Stimulated activated naive CD4-positive, alpha-beta T cell (primary cell): ENCODE results near the gene WSB1.
"Not testable (repeated sequence)": the region's sequence is repeated elsewhere in the genome, so short reads cannot be mapped to it uniquely, and the experiment has no call there.

Experiments
- DNase-seq, 6 experiments: peaks; one replicate each; lab custom pipeline; 2025; lab: John Stamatoyannopoulos, UW

The WSB1 gene

DNA sequence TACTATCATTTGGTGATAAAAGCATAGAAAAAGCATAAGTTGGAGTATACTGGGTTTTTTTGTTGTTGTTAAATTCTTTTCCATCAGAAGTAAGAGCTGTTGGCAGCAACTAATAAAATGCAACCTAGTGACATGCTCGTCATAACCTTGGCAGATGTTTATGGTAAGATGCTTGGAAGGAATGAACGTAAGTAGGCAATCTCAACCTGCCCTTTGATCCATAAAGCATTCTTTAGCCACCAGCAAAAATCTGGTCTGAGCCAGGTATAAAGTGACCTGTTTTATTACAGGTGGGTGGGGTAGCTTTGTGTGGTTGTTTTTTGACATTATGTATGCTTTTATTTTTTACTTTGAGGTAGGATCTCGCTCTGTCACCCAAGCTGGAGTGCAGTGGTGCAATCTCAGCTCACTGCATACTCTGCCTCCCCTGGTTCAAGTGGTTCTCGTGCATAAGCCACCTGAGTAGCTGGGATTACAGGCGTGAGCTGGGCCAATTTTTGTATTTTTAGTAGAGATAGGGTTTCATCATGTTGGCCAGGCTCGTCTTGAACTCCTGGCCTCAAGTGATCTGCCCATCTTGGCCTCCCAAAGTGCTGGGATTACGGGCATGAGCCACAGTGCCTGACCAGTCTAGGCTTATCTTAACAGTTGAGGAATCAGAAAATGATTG is 22.0 kb downstream of the WSB1 start:
- DNase-seq: no peak

GRCh38 chr17:27318228-27318627 is 24.3 kb downstream of the WSB1 start:
- no peak for DNase-seq

- no peak for DNase-seq
These were observed 24.7 kb downstream of the WSB1 start for GRCh38 chr17:27318633-27319032.

DNA sequence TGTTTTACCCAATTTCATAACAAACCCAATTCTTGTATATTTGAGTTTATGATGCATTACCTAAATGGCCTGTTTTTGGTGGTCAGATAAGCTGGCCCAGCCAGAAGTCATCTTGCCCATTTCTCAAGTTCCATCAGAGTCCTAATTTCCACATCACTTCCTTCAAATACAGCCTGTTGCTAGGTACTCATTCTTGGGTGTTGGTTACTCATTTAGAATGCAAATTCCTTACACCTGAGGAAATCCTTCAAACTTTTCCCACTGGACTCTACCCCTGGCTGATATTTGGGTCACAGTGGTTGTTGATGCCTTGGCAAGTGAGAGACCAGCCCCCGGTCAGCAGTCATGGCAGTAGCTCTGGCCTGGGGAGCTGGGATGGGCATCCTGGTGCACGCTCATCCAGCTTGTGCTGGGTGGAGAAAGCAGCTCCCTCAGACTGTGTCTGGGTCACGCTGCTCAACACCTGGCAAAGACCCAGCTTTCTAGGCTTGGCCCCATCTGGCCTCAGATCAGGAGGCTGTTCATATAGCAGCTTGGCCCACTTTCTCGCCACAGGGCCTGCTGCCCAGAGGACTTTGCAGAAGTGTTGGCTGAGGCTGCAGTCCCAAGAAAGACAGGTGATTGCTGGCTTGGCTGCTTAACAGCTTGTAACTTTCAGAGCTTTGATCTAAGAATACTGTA is 25.8 kb downstream of the WSB1 start:
- DNase-seq: no peak

GRCh38 chr17:27320222-27320560 is 26.3 kb downstream of the WSB1 start:
- DNase-seq: no peak

GRCh38 chr17:27321372-27321771 is 27.5 kb downstream of the WSB1 start:
- no peak for DNase-seq

- DNase-seq: no peak
These were observed 28.1 kb downstream of the WSB1 start for GRCh38 chr17:27322026-27322425.

DNA sequence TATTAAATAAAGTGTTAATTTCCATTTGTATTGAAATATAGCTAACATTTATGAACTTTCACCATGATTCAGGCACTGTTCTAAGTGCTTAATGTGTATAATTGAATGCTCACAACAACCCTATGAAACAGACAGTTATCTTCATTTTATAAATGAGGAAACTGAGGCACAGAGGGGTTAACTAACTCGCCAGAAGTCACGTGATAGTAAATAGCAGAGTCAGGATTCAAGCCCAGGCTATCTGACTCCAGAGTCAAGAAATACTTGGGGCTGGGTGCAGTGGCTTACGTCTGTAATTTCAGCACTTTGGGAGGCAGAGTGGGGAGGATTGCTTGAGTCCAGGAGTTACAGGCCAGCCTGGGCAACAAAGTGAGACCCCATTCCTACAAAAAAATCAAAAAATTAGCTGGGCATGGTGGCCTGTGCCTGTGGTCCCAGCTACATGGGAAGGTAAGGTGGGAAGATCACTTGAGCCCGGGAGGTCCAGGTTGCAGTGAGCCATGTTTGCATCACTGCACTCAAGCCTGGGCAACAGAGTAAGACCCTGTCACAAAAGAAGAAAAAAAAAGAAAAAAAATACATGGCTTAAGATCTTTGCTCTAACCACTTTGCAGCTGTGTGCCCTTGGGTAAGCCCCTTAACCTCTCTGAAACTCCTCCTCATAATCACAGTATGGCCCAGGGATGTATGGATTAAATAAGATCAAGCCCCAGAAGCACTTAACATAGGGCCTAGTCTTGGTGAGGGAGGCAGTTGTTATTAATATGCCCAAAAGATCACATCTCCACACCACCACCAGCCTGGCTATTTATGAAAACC is 29.0 kb downstream of the WSB1 start:
- no peak for DNase-seq

- DNase-seq: no peak
These were observed 29.8 kb downstream of the WSB1 start for GRCh38 chr17:27323538-27324215.

- no peak for DNase-seq
These were observed 30.9 kb downstream of the WSB1 start for GRCh38 chr17:27324771-27325339.

DNA sequence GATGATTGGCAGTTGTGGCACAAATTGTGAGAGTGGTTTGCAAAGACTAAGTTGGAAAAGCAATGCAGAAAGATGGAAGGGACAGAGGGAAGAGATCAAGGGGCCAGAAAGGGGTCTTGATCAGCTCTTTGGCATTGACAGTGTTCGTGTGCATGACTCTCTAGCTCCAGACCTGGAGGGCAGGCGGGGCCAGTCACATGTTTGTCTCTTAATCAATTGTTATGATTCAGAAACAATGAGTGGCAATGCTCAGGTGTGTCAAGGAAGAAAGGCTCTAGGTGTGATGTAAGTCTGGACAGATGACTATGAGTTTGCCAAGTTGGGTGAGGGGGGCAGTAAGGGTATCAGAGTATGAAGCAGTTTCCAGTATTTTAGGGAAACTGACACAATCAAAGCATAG is 32.1 kb downstream of the WSB1 start:
- DNase-seq: no peak

- no peak for DNase-seq
These were observed 32.7 kb downstream of the WSB1 start for GRCh38 chr17:27326585-27326984.

DNA sequence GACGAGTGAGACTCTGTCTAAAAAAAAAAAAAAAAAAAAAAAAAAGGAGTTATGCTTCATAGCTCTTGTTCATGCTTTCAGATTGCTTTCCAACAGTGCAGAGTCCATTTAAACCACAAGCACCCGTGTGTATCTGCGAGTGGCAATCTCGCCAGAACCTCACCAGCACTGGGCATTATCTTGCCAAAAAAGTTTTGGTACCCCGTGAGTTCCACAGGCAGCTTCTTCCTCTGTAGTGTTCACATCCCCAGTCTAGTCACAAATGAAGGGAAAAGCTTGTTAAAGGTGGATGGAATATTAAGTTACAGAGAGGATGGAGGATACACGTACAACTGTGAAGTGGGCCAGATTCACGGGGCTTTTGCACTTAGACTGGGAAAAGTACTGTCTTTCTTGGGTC is 33.5 kb downstream of the WSB1 start:
- DNase-seq: no peak

DNA sequence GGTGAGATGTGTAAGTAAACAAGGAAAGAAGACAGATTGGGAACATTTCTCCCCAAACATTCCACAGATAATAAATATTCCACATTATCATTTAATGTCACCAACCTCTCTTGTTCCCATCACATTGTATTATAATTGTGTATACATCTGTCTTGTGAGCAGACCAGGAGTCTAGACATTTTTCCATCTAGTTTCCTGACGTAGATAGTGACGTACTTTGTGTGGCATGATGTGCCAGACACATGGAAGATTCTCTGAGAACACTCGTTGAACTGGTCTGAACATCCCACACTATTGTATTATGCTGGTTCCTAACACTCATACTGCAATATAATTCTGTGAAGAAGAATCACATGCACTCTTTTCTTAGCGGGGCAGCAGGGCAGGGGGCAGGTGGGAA is 34.0 kb downstream of the WSB1 start:
- DNase-seq: no peak

DNA sequence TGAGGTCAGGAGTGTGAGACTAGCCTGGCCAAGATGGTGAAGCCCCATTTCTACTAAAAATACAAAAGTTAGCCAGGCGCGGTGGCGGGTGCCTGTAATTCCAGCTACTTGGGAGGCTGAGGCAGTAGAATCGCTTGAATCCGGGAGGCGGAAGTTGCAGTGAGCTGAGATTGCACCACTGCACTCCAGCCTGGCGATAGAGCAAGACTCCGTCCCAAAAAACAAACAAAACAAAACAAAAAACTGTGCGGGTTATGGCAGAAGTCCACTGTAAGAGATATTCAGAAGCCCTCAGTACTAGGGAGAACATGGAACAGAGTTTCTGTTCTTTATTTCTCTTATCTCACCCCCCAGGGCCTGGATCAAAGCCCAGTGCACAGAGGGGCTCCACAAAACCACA is 34.8 kb downstream of the WSB1 start:
- not testable (repeated sequence) for DNase-seq

GRCh38 chr17:27329146-27329805 is 35.4 kb downstream of the WSB1 start:
- no peak for DNase-seq

- no peak for DNase-seq
These were observed 38.1 kb downstream of the WSB1 start for GRCh38 chr17:27332047-27332393.

- DNase-seq: peak; percentile 44 to 72 (median 66)
These were observed 38.8 kb downstream of the WSB1 start for GRCh38 chr17:27332485-27333409.

- DNase-seq: no peak
These were observed 39.6 kb downstream of the WSB1 start for GRCh38 chr17:27333410-27333980.

GRCh38 chr17:27336184-27336583 is 42.3 kb downstream of the WSB1 start:
- DNase-seq: no peak
